GM21447 (cell line): ENCODE measurements around the gene ODAD4.

Experiments
- ATAC-seq: cut with Tn5 transposase; IDR thresholded peaks from one replicate; pipeline ENCODE4 v1.9.1; 2021; ENCODE audit not compliant: unreplicated experiment

The ODAD4 gene

GRCh38 chr17:41970901-41971331, 40.5 kb downstream of the ODAD4 start:
- ATAC-seq, result no peak

- no peak for ATAC-seq
Measured at GRCh38 chr17:41971721-41972523, 41.5 kb downstream of the ODAD4 start.

GRCh38 chr17:41972571-41973407, 42.4 kb downstream of the ODAD4 start:
- no peak for ATAC-seq

GRCh38 chr17:41973408-41973811, 43.0 kb downstream of the ODAD4 start:
- no peak for ATAC-seq

GRCh38 chr17:41974031-41974430, 43.6 kb downstream of the ODAD4 start:
- ATAC-seq, result no peak

- no peak for ATAC-seq
Measured at GRCh38 chr17:41974658-41975057, 44.2 kb downstream of the ODAD4 start.

- ATAC-seq, result no peak
Measured at GRCh38 chr17:41975099-41976083, 45.0 kb downstream of the ODAD4 start.

- no peak for ATAC-seq
Measured at GRCh38 chr17:41976142-41976768, 45.8 kb downstream of the ODAD4 start.

- no peak for ATAC-seq
Measured at GRCh38 chr17:41977991-41978390, 47.6 kb downstream of the ODAD4 start.

GRCh38 chr17:41982026-41982760, 51.8 kb downstream of the ODAD4 start:
- ATAC-seq, result no peak

- no peak for ATAC-seq
Measured at GRCh38 chr17:41984454-41984853, 54.0 kb downstream of the ODAD4 start.

- no peak for ATAC-seq
Measured at GRCh38 chr17:41985919-41986318, 55.5 kb downstream of the ODAD4 start.

- ATAC-seq, result no peak
Measured at GRCh38 chr17:41986634-41987033, 56.2 kb downstream of the ODAD4 start.

- ATAC-seq, result no peak
Measured at GRCh38 chr17:41987642-41988041, 57.2 kb downstream of the ODAD4 start.

- ATAC-seq, result no peak
Measured at GRCh38 chr17:41988418-41988817, 58.0 kb downstream of the ODAD4 start.

GRCh38 chr17:41989702-41990419, 59.4 kb downstream of the ODAD4 start:
- no peak for ATAC-seq

GRCh38 chr17:41992576-41992975, 62.2 kb downstream of the ODAD4 start:
- ATAC-seq, result no peak

GRCh38 chr17:41996855-41997164, 66.4 kb downstream of the ODAD4 start:
- ATAC-seq, result no peak

- ATAC-seq, result no peak
Measured at GRCh38 chr17:41998497-41998896, 68.1 kb downstream of the ODAD4 start.
